Retinal pigment epithelial cell (primary cell): Measurements from ENCODE around the gene SORCS2.
A peak's percentile ranks its signal among the peaks of the same experiment; 100 is the strongest.

Experiments
- DNase-seq: peaks from one replicate; pipeline ENCODE4 v3.0.0-alpha.2; 2010; ENCODE audit warnings: low read depth
- H3K4me3 ChIP-seq: 2 replicates; pipeline ENCODE4 v1.5.1; 2011; ENCODE audit warnings: mild to moderate bottlenecking, low read length, control low read depth, moderate library complexity
- CTCF ChIP-seq: conservative IDR thresholded peaks from 2 replicates; pipeline ENCODE4 v1.5.1; 2011; ENCODE audit warnings: low read depth, low read length, control low read depth, inconsistent platforms

SORCS2 gene

DNA sequence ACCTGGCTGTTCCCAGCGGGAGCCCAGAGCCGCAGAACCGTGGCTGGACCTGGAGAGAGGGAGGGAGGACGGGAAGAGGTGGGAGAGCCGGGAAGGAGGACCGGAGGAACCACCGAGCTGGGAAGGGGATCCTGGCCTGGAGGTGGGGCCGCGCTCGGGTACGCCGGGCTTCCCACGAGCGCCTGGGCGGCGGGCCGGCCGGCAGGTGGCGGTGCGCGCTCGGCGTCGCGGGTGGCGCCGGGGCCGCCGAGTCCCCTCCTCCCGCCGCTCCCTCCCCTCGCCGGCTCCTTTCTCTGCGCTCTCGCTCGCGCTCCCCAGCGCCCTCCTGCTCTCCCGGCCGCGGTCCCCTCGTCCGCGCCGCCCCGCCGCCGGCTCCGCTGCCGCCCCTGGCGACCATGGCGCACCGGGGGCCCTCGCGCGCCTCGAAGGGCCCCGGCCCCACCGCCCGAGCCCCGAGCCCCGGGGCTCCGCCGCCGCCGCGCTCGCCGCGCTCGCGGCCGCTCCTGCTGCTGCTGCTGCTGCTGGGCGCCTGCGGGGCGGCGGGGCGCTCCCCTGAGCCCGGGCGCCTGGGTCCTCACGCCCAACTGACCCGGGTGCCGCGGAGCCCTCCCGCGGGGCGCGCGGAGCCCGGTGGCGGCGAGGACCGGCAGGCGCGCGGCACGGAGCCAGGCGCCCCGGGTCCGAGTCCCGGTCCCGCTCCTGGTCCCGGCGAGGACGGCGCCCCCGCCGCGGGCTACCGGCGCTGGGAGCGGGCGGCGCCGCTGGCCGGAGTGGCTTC, at the start of gene SORCS2:
Gene SORCS2, plus strand, starts transcription at position 287 of the 778 bp plus-strand sequence.
- no peak for TF ChIP-seq CTCF
- H3K4me3 ChIP-seq, result peak within 1 kb of the TSS; percentile 39

GRCh38 chr4:7144374-7145290, 47.7 kb upstream of the SORCS2 start:
- H3K4me3 ChIP-seq, result no peak overlapping the region
- no peak for TF ChIP-seq CTCF
- DNase-seq, result no peak

More for the DNA sequence above, at the start of gene SORCS2:
- no peak for DNase-seq

GRCh38 chr4:7145291-7145934, 46.9 kb upstream of the SORCS2 start:
- TF ChIP-seq CTCF, result no peak
- no peak for DNase-seq
- no peak overlapping the region for H3K4me3 ChIP-seq

GRCh38 chr4:7146059-7146785, 46.1 kb upstream of the SORCS2 start:
- no peak for DNase-seq
- no peak for TF ChIP-seq CTCF
- no peak overlapping the region for H3K4me3 ChIP-seq

GRCh38 chr4:7146786-7147115, 45.6 kb upstream of the SORCS2 start:
- H3K4me3 ChIP-seq, result no peak overlapping the region
- no peak for DNase-seq
- no peak for TF ChIP-seq CTCF

- no peak overlapping the region for H3K4me3 ChIP-seq
- no peak for DNase-seq
- no peak for TF ChIP-seq CTCF
Observed at GRCh38 chr4:7147261-7147660, 45.1 kb upstream of the SORCS2 start.
